ENCODE results near the gene ERN1.

Gene ERN1

GRCh38 chr17:64157669-64158180, 27.8 kb upstream of the ERN1 start:
- no peak for DNase-seq

GRCh38 chr17:64156670-64157069, 26.7 kb upstream of the ERN1 start:
- DNase-seq, result no peak

GRCh38 chr17:64155751-64156544, 26.0 kb upstream of the ERN1 start:
- DNase-seq, result no peak

- no peak for DNase-seq
Measured at GRCh38 chr17:64155129-64155528, 25.2 kb upstream of the ERN1 start.

GRCh38 chr17:64154717-64155116, 24.8 kb upstream of the ERN1 start:
- DNase-seq, result no peak

GRCh38 chr17:64154313-64154695, 24.4 kb upstream of the ERN1 start:
- no peak for DNase-seq

- DNase-seq, result no peak
Measured at GRCh38 chr17:64153565-64154312, 23.8 kb upstream of the ERN1 start.

- DNase-seq, result no peak
Measured at GRCh38 chr17:64152428-64153125, 22.6 kb upstream of the ERN1 start.

GRCh38 chr17:64151016-64151368, 21.0 kb upstream of the ERN1 start:
- no peak for DNase-seq

- no peak for DNase-seq
Measured at GRCh38 chr17:64150237-64151015, 20.5 kb upstream of the ERN1 start.

- no peak for DNase-seq
Measured at GRCh38 chr17:64149196-64149595, 19.3 kb upstream of the ERN1 start.

- no peak for DNase-seq
Measured at GRCh38 chr17:64148699-64149098, 18.8 kb upstream of the ERN1 start.

GRCh38 chr17:64148017-64148631, 18.2 kb upstream of the ERN1 start:
- no peak for DNase-seq

- no peak for DNase-seq
Measured at GRCh38 chr17:64147110-64148016, 17.4 kb upstream of the ERN1 start.

GRCh38 chr17:64146418-64147109, 16.6 kb upstream of the ERN1 start:
- no peak for DNase-seq

- peak; percentile 98 for DNase-seq
Measured at GRCh38 chr17:64145751-64146417, 15.9 kb upstream of the ERN1 start.

GRCh38 chr17:64145375-64145750, 15.4 kb upstream of the ERN1 start:
- DNase-seq, result no peak

GRCh38 chr17:64139542-64139941, 9.6 kb upstream of the ERN1 start:
- no peak for DNase-seq

- DNase-seq, result no peak
Measured at GRCh38 chr17:64138441-64138840, 8.5 kb upstream of the ERN1 start.

- no peak for DNase-seq
Measured at GRCh38 chr17:64135000-64135399, 5.1 kb upstream of the ERN1 start.

Data from NCI-H1048 (cell line).